HepG2 (cell line): ENCODE data around the gene ACO1. TPM values are rescaled to one million over a fixed set of nuclear protein-coding genes. Genes with fewer than 3 reads are reported as not detected.

Source experiments
- DNMT3B ChIP-seq: conservative IDR thresholded peaks from 2 replicates; pipeline ENCODE4 v1.6.1; 2016; ENCODE audit warnings: missing biosample characterization, control low read depth
- EP300 ChIP-seq, 3 experiments: sonication (generic) in 1 of 3; formaldehyde crosslinking in 1 of 3; IDR thresholded peaks; 2 replicates each; pipeline versions ENCODE4 v1.5.1 to v1.6.1; 2011 to 2020; ENCODE audit warnings: low read depth in 2 of 3, low read length in 2 of 3, borderline replicate concordance in 1 of 3, improper control_type of control experiment in 1 of 3, mild to moderate bottlenecking in 1 of 3, missing genetic modification reagents in 1 of 3, moderate library complexity in 1 of 3
- KMT2A ChIP-seq: sonication (generic); formaldehyde crosslinking; IDR thresholded peaks from 2 replicates; pipeline ENCODE4 v1.4.0; 2020; ENCODE audit warnings: missing genetic modification reagents
- MAF1 ChIP-seq: sonication (generic); formaldehyde crosslinking; IDR thresholded peaks from 2 replicates; pipeline ENCODE4 v1.5.0; 2020; ENCODE audit warnings: missing genetic modification reagents, borderline replicate concordance
- NCOR1 ChIP-seq: fragments of 200-600 bp; sonication (generic); IDR thresholded peaks from 2 replicates; pipeline ENCODE4 v1.7.0; 2017; ENCODE audit warnings: antibody characterized with exemption, low read length, borderline replicate concordance
- NR2F6 ChIP-seq, 2 experiments: IDR thresholded peaks; 2 replicates each; pipeline ENCODE4 v1.6.1; 2016; ENCODE audit warnings: antibody characterized with exemption in 1 of 2, mild to moderate bottlenecking in 1 of 2
- POGZ ChIP-seq: sonication (generic); formaldehyde crosslinking; IDR thresholded peaks from 2 replicates; pipeline ENCODE4 v1.4.0; 2020; ENCODE audit warnings: mild to moderate bottlenecking, missing genetic modification reagents
- PPARG ChIP-seq: conservative IDR thresholded peaks from 2 replicates; pipeline ENCODE4 v1.6.1; 2016; ENCODE audit warnings: missing biosample characterization, missing genetic modification reagents
- RARA ChIP-seq: IDR thresholded peaks from 2 replicates; pipeline ENCODE4 v1.6.1; 2016; ENCODE audit warnings: missing genetic modification reagents, missing compliant biosample characterization
- REXO4 ChIP-seq: sonication (generic); formaldehyde crosslinking; IDR thresholded peaks from 2 replicates; pipeline ENCODE4 v1.8.0; 2022; ENCODE audit warnings: missing genetic modification reagents, mild to moderate bottlenecking, borderline replicate concordance
- RXRB ChIP-seq: IDR thresholded peaks from 2 replicates; pipeline ENCODE4 v1.6.1; 2016; ENCODE audit warnings: borderline replicate concordance, missing genetic modification reagents, missing compliant biosample characterization
- SETDB1 ChIP-seq: sonication (generic); formaldehyde crosslinking; IDR thresholded peaks from 2 replicates; pipeline ENCODE4 v1.5.1; 2020; ENCODE audit warnings: missing genetic modification reagents, mild to moderate bottlenecking, borderline replicate concordance
- SOX13 ChIP-seq, 3 experiments: fragments of 450-650 bp in 1 of 3; sonication (generic) in 1 of 3; formaldehyde crosslinking in 1 of 3; IDR thresholded peaks in 2 of 3; conservative IDR thresholded peaks in 1 of 3; 2 replicates each; pipeline versions ENCODE4 v1.5.0 to v1.6.1; 2016 to 2020; ENCODE audit warnings: antibody characterized with exemption in 1 of 3, mild to moderate bottlenecking in 1 of 3, missing compliant biosample characterization in 1 of 3, missing genetic modification reagents in 1 of 3, moderate library complexity in 1 of 3
- TBL1XR1 ChIP-seq: fragments of 150-350 bp; IDR thresholded peaks from 2 replicates; pipeline ENCODE4 v1.6.1; 2014; ENCODE audit warnings: borderline replicate concordance, low read length; ENCODE audit not compliant: partially characterized antibody
- ZMYM4 ChIP-seq: sonication (generic); formaldehyde crosslinking; IDR thresholded peaks from 2 replicates; pipeline ENCODE4 v1.8.1; 2023; ENCODE audit warnings: mild to moderate bottlenecking, missing genetic modification reagents
- ZNF724P ChIP-seq: sonication (generic); formaldehyde crosslinking; IDR thresholded peaks from 2 replicates; pipeline ENCODE4 v1.8.0; 2022; ENCODE audit warnings: missing genetic modification reagents, borderline replicate concordance
- polyA plus RNA-seq, 8 experiments: library from polyadenylated mRNA; depleted of rRNA in 3 of 8; stranded (reverse) in 7 of 8; unstranded in 1 of 8; fragments of >200 nt; fragmentation: Illumina TruSeq in 4 of 8; extraction: Trizol in 4 of 8; gene quantifications; 2 replicates each; pipeline versions ENCODE4 v1.2.1 to v1.2.3, GENCODE V29; 2011 to 2016; ENCODE audit warnings: low read depth in 4 of 8, missing spikeins in 1 of 8, mixed read lengths in 1 of 8; ENCODE audit not compliant: insufficient read depth in 1 of 8
- total RNA-seq, 5 experiments: library from RNA; depleted of rRNA; stranded (reverse); fragments of >200 nt; fragmentation: Illumina TruSeq; extraction: Trizol; gene quantifications; 2 replicates each; pipeline ENCODE4 v1.2.3, GENCODE V29; 2016; ENCODE audit warnings: low read depth in 1 of 5
- TF ChIP-seq, protein P1 (sequence below): IDR thresholded peaks from 2 replicates; pipeline ENCODE4 v1.6.1; 2016; ENCODE audit warnings: low read depth
- TF ChIP-seq, protein P2 (sequence below): IDR thresholded peaks from 2 replicates; pipeline ENCODE4 v1.6.1; 2016; ENCODE audit warnings: missing biosample characterization, missing genetic modification reagents, low read depth
- TF ChIP-seq, protein P3 (sequence below): sonication (generic); formaldehyde crosslinking; IDR thresholded peaks from 2 replicates; pipeline ENCODE4 v1.5.0; 2020; ENCODE audit warnings: missing genetic modification reagents, mild to moderate bottlenecking, borderline replicate concordance
- TF ChIP-seq, protein P4 (sequence below): sonication (generic); formaldehyde crosslinking; IDR thresholded peaks from 2 replicates; pipeline ENCODE4 v1.5.0; 2020; ENCODE audit warnings: mild to moderate bottlenecking, missing genetic modification reagents, borderline replicate concordance
- TF ChIP-seq, protein P5 (sequence below): IDR thresholded peaks from 2 replicates; pipeline ENCODE4 v1.6.1; 2012; ENCODE audit warnings: inconsistent platforms

Gene ACO1
- total and polyA plus RNA-seq, 2 of the 13 experiments (the other 11 are each of a cell fraction or from before 2014, with no cell fraction given): 20.1 to 48.2 TPM

DNA sequence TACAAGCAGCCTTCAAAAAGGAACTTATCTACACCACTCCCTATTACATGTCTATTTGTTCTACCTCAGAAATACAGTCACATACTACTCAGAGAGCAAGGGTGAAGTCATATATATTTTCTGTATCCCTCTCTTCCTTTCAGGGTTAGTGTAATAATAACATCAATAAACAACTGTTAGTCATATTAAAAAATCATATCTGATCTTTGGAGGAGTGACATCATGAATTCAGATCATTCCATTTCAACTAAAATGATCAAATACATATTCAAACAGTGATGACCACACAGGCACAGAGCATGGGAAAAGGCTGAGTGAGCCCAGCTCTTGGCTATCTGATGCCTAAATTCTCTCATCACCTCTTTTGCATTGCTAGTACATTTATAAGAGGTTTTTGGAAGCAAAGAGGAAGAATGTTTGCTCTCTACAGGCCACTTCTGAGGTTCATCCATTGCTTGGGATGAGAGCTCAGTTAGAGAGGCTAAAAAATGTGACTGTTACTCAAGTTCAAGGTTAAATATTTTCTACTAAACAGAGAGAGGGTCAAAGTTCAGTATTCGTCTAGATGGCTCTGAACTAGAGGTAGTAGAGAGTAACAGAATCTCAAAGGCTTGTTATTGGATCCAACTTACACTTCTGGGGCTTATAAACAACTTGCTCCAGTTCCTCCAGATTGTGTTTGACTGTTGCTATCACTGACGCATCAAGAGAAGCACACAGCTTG is 102.6 kb downstream of the ACO1 start (continued):
- TF ChIP-seq NCOR1 (peak; percentile 84; the same call in 1 of the 2 replicates), REXO4 (CRISPR knock-in tag) (no peak), SETDB1 (CRISPR knock-in tag) (no peak), TBL1XR1 (peak; percentile 83), NR2F6 (IDR thresholded peaks at IDR 0.05) (peak; percentile 17; the same call in 1 of the 2 replicates), NR2F6 (CRISPR knock-in tag; IDR thresholded peaks at IDR 0.05) (peak; percentile 50; the same call in 1 of the 2 replicates), RXRB (CRISPR knock-in tag) (peak; percentile 47; the same call in 1 of the 2 replicates), EP300 (IDR thresholded peaks at IDR 0.05; ENCODE audit: low read depth in 2 of 2, low read length in 2 of 2) (0 out of 4 replicates have a peak, but pooled peaks of 1 of the 2 experiments have one; percentile 14), EP300 (CRISPR knock-in tag; IDR thresholded peaks at IDR 0.05; ENCODE audit: borderline replicate concordance) (no peak), PPARG (CRISPR knock-in tag) (peak; percentile 34; the same call in 1 of the 2 replicates), KMT2A (CRISPR knock-in tag) (no peak), DNMT3B (CRISPR knock-in tag) (no peak), SOX13 (IDR thresholded peaks at IDR 0.05) (no peak), SOX13 (CRISPR knock-in tag; conservative IDR thresholded peaks at IDR 0.05 in 1 of 2, IDR thresholded peaks at IDR 0.05 in 1 of 2) (peak in 1 of 2 experiments; percentile 33; a peak in 1 of 4 replicates), ZMYM4 (CRISPR knock-in tag) (peak; percentile 26; the same call in 1 of the 2 replicates), ZNF724P (no peak), RARA (CRISPR knock-in tag) (peak; percentile 48; the same call in 1 of the 2 replicates), MAF1 (CRISPR knock-in tag) (no peak), POGZ (peak; percentile 37; the same call in 1 of the 2 replicates)
- TF ChIP-seq, protein P1, sequence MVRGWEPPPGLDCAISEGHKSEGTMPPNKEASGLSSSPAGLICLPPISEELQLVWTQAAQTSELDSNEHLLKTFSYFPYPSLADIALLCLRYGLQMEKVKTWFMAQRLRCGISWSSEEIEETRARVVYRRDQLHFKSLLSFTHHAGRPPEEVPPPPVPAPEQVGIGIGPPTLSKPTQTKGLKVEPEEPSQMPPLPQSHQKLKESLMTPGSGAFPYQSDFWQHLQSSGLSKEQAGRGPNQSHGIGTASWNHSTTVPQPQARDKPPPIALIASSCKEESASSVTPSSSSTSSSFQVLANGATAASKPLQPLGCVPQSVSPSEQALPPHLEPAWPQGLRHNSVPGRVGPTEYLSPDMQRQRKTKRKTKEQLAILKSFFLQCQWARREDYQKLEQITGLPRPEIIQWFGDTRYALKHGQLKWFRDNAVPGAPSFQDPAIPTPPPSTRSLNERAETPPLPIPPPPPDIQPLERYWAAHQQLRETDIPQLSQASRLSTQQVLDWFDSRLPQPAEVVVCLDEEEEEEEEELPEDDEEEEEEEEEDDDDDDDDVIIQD (CRISPR knock-in tag): peak; percentile 91; the same call in 1 of the 2 replicates
- TF ChIP-seq, protein P2, sequence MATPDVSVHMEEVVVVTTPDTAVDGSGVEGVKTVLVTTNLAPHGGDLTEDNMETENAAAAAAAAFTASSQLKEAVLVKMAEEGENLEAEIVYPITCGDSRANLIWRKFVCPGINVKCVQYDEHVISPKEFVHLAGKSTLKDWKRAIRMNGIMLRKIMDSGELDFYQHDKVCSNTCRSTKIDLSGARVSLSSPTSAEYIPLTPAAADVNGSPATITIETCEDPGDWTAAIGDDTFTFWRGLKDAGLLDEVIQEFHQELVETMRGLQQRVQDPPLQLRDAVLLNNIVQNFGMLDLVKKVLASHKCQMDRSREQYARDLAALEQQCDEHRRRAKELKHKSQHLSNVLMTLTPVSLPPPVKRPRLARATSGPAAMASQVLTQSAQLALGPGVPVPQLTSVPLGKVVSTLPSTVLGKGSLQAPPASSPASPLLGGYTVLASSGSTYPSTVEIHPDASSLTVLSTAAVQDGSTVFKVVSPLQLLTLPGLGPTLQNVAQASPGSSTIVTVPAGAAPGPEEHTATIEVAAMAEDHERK (CRISPR knock-in tag): no peak
- TF ChIP-seq, protein P3, sequence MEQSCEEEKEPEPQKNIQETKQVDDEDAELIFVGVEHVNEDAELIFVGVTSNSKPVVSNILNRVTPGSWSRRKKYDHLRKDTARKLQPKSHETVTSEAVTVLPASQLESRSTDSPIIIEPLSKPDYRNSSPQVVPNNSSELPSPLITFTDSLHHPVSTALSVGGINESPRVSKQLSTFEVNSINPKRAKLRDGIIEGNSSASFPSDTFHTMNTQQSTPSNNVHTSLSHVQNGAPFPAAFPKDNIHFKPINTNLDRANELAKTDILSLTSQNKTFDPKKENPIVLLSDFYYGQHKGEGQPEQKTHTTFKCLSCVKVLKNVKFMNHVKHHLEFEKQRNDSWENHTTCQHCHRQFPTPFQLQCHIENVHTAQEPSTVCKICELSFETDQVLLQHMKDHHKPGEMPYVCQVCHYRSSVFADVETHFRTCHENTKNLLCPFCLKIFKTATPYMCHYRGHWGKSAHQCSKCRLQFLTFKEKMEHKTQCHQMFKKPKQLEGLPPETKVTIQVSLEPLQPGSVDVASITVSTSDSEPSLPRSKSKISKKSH (CRISPR knock-in tag): no peak
- TF ChIP-seq, protein P4, sequence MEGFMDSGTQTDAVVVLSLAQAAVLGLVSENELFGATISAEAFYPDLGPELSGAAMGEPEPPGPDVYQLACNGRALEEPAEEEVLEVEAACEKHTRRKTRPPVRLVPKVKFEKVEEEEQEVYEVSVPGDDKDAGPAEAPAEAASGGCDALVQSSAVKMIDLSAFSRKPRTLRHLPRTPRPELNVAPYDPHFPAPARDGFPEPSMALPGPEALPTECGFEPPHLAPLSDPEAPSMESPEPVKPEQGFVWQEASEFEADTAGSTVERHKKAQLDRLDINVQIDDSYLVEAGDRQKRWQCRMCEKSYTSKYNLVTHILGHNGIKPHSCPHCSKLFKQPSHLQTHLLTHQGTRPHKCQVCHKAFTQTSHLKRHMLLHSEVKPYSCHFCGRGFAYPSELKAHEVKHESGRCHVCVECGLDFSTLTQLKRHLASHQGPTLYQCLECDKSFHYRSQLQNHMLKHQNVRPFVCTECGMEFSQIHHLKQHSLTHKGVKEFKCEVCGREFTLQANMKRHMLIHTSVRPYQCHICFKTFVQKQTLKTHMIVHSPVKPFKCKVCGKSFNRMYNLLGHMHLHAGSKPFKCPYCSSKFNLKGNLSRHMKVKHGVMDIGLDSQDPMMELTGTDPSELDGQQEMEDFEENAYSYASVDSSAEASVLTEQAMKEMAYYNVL: no peak
- TF ChIP-seq, protein P5, sequence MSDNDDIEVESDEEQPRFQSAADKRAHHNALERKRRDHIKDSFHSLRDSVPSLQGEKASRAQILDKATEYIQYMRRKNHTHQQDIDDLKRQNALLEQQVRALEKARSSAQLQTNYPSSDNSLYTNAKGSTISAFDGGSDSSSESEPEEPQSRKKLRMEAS: no peak
